Endometrial microvascular endothelial cells (primary cell): ENCODE measurements around the gene ARFGEF2. TPM values are rescaled to one million over a fixed set of nuclear protein-coding genes. Genes with fewer than 3 reads are reported as not detected.
"Not testable (repeated sequence)": the region's sequence is repeated elsewhere in the genome, so short reads cannot be mapped to it uniquely, and the experiment has no call there.

Source experiments
- in situ Hi-C: cut with HindIII; loops from 2 replicates; pipeline ENCODE4 v1.10.0; 2017; ENCODE audit warnings: low sequenced_read_pairs, low pct_unique_long_range_greater_than_20kb; ENCODE audit errors: inconsistent ontology term
- total RNA-seq: library from RNA; depleted of rRNA; stranded (reverse); fragments of >200 nt; gene quantifications from one replicate; pipeline ENCODE4 v1.2.3, GENCODE V29; 2015; ENCODE audit errors: inconsistent ontology term

The ARFGEF2 gene
- total RNA-seq, 1 donor from 2014 or later: 37.3 TPM

DNA sequence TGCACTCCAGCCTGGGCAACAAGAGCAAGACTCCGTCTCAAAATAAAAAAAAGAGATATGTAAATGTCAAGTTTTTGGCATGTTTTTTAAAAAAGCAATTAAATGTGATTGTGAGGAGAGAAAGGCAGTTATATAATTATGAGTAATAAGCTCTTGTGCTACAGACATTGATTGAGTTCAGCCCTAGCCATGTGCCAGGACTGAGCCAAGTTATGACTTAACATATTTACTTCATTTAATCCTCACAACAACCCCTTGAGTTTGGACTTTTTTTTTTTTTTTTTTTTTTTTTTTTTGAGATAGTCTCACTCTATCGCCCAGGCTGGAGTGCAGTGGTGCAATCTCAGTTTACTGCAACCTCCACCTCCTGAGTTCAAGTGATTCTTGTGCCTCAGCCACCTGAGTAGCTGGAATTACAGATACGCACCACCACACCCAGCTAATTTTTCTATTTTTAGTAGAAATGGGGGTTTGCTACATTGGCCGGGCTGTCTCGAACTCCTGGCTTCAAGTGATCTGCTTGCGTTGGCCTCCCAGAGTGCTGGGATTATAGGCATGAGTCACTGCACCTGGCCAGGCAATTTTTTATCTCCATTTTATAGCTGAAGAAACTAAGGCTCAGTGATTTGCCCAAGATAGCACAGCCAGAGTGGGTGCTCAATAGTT lies 109.6 kb downstream of the ARFGEF2 start:
- in situ Hi-C loops: no loop called here

DNA sequence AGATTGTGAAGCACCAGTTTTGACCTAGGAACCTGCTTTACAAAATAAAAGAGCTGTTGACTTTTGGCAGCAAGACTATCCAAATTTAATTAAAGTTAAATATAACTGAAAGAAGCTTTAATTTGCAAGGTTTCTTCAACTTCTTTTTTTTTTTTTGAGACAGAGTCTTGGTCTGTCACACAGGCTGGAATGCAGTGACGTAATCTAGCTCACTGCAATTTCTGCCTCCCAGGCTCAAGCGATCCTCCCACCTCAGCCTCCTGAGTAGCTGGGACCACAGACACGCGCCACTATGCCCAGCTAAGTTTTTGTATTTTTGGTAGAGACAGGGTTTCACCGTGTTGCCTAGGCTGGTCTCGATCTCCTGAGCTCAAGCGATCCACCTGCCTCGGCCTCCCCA lies 110.9 kb downstream of the ARFGEF2 start:
- in situ Hi-C loops: no loop called here

DNA sequence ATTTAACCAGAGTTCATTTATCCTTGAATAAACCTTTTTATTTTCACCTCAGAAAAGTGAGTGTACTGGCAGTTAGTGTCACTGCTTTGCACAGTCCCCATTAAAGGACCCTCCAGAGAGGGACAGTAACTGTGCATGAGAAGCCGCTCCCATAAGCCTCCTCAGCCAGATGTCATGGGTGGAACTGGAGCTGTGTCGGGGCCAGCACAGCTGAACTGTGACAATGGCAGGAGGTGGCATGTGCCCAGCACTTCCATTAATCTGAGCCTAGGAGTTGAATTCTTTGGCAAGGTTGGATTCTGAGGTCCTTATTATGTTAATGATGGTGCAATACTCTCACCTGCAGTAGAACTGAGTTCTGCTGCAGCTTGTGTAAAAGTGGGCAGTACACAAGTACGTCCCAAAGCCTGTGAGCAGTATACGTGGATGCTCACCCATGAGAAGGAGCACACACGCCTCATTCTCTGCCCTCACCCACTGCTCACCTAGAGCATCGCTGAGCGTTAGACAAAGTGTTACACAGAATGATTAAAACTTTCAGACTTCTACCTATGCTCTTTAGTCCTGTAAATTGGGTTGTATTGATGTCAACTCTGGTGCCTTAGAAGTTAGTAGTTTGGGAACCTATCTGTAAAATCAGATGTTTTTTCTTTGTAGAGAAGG lies 112.7 kb downstream of the ARFGEF2 start:
- in situ Hi-C loops: no loop called here

- in situ Hi-C loops: no loop called here
These were observed 116.5 kb downstream of the ARFGEF2 start for GRCh38 chr20:49037962-49038387.

GRCh38 chr20:49039854-49040253 lies 118.3 kb downstream of the ARFGEF2 start:
- in situ Hi-C loops: no loop called here

DNA sequence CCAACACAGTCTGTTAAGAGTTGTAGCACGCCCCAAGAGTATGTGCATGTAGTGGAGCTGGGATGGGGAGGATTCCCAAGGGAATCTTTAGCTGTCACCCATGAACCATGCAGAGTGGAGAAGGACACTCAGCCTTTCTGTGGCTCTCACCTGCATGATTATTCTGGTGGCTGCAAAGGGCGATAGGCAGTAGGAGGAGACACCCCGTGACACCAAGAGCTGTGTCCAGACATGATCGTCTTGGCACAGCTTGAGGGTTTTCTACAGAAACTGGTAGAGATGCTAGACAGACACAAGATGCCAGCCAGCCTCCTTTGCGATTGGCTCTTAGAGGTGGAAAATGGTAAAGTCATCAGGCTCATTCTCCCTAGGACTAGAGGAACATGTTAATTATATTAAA lies 121.5 kb downstream of the ARFGEF2 start:
- in situ Hi-C loops: no loop called here

DNA sequence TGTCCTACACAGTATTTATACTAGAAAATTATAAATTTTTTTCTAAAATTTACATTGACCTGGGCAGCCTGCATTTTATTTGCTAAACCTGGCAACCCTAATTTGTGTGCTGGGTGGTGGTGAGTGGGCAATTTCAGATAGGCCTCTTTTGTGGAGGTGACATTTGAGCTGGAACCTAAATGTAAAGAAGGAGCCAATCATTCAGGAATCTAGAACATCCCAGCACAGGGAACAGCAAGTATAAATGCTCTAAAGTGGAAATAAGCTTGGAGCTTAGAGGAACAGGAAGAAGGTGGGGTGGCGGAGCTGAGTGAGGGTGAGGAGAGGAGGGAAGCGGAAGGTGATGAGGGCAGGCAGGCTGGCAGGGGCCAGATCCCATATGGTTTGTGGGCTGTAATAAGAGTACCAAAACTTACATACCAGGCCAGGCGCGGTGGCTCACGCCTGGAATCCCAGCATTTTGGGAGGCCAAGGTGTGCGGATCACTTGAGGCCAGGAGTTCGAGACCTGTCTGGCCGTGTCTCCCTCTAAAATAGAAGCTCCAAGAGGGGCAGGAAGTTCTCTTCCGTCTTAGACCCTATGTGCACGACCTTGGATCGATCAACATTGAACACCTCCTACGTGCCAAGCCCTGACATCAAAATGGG lies 124.1 kb downstream of the ARFGEF2 start:
- in situ Hi-C loops: no loop called here

DNA sequence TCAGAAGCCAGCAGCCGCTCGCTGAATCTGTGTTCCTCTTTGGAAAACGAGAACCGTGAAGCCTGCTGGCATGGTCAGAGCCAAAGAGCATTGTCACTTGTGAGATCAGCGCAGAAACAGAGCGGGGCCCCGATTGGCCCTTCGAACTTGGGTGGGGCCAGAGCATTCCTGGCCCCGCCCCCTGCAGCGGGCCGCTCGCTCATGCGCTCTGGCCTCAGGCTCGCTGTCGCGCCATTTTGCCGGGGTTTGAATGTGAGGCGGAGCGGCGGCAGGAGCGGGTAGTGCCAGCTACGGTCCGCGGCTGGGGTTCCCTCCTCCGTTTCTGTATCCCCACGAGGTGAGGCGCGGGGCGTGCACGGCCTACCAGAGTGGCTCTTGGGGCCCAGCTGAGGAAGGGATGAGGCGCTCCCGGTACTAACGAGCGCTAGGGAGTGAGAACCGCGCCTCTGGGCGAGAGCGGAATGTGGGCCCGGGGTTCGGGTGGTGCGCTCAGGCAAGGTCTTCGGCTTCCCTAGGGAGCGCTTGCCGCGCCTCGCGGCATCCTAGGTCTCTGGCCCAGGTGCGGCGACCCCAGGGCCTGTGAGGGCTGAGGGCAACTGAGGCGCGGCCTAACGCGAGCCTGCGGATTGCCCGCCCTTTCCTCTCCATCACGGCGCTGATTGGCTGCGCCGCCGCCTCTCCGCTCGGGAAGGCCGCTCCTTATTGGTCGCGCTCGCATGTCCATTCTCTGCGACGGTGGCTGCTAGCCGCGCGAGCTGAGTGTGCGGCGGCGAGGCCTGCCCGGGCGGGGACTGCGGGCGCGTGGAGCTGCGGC lies 124.8 kb downstream of the ARFGEF2 start, which contains the start of gene CSE1L:
Gene CSE1L, plus strand, starts transcription at position 226 of the 814 bp plus-strand sequence. CDS start 12,152 bp downstream, outside the sequence.
- in situ Hi-C loops: no loop called here

DNA sequence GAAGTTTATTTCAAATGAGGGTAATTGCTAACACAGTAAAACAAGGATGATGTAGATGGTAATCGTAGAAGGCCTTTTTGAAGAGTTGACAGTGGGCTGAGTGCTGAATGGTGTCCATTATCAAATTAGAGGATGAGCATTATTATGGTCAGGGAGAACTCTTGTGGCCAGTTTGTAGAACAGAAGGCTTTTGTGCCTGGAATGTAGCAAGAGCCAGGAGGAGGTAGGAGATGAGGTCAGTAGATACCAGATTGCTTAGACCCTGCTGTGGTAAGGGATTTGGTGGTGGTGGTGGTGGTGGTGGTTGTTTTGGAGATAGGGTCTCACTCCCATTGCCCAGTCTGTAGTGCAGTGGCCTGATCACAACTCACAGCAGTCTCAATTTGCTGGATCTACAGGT lies 130.8 kb downstream of the ARFGEF2 start:
- in situ Hi-C loops: no loop called here

DNA sequence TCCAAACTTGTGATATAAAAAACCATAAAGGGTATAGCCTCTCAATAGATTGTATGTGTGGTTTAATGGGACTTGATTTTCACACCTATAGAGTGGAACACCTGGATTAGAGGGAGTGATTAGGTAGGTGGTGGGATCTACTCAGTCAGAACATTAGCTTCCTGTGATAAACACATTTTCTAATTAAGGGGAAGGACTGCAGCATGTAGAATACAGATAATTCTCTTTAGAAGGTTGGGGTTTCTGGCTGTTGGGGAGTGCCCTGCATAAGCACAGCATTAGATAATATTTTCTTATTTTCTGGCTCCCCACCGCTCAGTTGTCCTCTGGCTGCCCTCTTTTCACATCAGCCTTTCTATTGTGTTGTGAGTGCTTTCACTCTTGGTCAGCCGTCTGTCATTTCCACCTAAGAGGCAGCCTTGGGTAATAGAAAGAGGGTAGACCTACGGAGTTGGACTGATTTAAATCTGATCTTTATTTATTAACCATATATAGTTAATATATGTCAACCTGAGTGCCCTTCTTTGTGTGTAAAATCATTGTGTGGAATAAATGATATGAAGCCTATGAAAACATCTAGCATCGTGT lies 132.6 kb downstream of the ARFGEF2 start:
- in situ Hi-C loops: no loop called here

DNA sequence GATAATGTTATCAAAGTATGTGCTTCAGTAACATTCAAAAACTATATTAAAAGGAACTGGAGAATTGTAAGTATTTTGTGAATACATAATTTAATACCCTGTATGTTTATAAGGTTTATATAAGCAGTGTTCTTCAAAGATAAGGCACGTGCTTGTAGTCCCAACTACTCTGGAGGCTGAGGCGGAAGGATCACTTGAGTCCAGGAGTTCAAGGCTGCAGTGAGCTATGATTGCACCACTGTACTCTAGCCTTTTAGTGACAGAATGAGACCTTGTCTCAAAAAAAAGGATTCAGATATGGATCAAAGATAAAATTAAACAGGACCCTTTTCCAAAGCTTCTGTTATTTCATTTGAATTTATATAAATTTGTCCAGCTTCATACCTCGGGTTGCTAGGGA lies 141.8 kb downstream of the ARFGEF2 start:
- in situ Hi-C loops: no loop called here

- in situ Hi-C loops: no loop called here
These were observed 153.0 kb downstream of the ARFGEF2 start for GRCh38 chr20:49074521-49074920.

GRCh38 chr20:49078310-49078709 lies 156.8 kb downstream of the ARFGEF2 start:
- in situ Hi-C loops: no loop called here

- in situ Hi-C loops: not testable (repeated sequence)
These were observed 160.8 kb downstream of the ARFGEF2 start for GRCh38 chr20:49082295-49082694.

Other genes starting within 250 kb of the ARFGEF2 start
- gene PREX1, start 93.7 kb upstream of the ARFGEF2 start, total RNA-seq: 60.5 TPM
- gene CSE1L, start 124.6 kb downstream of the ARFGEF2 start, total RNA-seq: 189 TPM